Measurements from ENCODE around the gene RDH12.
"Not testable (repeated sequence)": the region's sequence is repeated elsewhere in the genome, so short reads cannot be mapped to it uniquely, and the experiment has no call there.

The RDH12 gene

DNA sequence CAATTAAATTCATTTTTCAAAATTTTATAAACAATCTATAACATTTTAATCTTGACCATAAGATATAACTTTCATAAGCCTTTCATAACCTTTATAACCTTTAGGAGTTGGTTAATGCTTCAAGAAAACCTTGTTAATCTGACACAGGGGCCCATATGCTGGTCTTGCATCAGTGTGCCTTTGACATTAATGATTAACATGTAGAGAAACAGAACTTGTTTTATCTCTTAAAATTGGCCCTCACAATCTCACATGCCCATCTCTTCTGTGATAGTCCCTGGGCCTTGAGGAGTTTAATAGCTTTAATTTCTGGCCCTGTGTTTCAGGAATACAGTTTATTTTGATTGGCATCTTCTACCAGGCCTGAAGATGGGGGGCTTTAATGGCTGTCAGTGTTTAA, 7.7 kb downstream of the RDH12 start:
- DNase-seq, result not testable (repeated sequence)

DNA sequence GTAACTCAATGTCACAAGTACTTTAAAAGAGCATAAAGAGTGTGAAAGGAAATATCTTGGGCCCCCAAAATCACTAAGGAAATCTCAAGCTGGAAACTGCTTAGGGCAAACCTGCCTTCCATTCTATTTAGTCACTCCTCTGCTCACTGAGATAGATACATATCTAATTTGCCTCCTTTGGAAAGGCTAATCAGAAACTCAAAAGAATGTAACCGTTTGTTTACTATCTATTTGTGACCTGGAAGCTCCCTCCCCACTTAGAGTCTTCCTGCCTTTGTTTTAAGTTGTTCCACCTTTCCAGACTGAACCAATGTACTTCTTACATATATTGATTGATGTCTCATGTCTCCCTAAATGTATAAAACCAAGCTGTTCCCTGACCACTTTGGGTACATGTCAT, 8.1 kb downstream of the RDH12 start:
- not testable (repeated sequence) for DNase-seq

DNA sequence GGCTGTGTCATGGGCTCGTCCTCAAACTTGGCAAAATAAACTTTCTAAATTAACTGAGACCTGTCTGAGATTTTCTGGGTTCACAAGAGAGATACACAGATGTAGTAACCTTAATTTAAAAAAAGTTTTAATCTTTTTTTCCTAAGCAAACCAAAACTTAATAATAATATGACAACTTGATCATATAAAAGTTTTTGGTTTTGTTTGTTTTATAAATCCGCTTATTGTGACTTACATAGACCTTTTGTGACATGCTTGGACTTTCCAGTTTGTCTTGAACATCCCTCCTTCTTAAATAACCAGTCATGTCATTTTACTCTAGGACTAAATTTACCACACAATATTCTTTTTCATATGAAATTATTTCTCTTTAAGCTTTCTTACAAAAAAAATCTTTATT, 8.5 kb downstream of the RDH12 start:
- DNase-seq, result peak; percentile 10

DNA sequence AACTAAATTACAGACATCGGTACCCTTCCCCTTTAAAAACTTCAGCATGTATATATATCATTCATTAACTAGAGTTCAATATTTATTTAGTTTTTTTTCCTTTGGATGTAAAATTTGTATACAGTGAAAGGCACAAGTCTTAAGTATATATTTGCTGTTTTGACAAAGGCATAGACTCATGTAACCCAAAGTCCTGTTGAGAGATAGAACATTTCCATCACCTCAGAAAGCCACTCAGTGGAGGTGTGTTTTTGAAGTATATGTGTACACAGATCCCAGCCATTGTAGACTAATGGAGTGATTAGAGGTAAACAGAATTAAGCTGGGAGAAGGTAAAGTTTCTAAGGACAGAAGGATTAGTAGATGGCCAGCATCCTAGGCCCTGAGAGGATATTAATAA, 15.4 kb downstream of the RDH12 start:
- no peak for DNase-seq

DNA sequence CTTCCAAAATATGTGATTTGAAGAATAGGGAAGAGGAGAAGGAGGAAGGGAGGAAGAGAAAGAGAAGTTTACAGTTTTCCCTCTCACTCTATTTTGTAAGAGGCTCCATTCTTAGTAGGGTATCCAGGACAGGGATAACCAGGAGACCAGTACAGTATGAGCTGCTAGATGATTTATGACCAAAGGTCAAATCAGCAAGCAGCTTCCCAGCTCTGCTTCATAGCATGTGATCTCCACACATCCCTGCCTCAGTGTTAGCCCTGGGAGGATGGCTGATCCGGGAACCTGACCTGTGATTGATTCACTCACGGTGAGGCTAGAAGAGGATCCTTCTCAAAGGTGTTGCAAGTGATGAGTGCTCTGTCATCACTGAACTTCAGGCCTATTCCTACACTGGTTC, 16.6 kb downstream of the RDH12 start:
- no peak for DNase-seq

DNA sequence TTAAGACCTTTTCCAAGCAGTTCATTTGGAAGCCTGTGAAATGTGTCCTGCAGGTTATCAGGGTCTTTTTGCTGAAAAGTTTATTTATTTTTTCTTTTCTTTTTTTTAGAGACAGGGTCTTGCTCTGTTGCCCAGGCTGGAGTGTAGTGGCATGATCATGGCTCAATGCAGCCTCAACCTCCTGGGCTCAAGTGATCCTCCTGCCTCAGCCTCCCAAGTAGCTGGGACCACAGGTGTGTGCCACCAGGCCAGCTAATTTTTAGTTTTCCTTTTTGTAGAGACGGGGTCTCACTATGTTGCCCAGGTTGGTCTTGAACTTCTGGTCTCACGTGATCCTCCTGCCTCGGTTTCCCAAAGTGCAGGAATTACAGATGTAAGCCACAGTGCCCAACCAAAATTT, 17.7 kb downstream of the RDH12 start:
- not testable (repeated sequence) for DNase-seq

DNA sequence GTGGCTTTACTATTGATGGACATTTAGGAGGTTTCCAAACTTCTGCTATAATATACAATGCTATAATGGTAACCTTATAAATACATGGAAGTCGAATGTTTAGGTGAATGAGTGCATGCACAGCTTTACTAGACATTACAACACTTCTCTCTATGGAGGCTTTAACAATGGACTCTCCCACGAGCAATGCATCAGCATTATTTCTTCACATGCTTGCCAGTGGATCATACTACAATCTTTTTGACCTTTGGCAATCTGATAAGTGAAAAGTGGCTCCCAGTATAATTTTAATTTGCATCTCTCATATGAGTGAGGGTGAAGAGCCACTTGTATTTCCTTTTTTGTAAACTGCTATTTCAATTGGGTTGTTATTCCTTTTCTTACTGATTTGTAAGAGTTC, 18.2 kb downstream of the RDH12 start:
- DNase-seq, result no peak

DNA sequence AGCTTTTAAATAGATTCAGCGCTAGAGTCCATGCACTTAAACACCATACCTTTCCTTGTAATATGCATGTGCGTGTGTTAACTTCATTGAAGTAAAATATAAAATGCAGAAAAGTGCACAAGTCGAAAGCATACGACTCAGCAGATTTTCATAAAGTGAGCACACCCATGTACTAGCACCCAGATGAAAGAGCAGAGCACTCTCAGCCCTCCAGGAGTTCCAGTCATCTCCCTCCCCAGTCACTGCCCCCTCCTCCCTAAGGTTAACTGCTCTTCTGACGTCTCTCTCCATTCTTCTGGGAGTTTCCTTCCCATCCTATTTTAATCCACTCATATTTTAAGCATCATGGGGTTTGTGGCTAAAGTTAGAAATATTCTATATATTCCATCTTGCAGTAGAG, 20.2 kb downstream of the RDH12 start:
- DNase-seq, result no peak

DNA sequence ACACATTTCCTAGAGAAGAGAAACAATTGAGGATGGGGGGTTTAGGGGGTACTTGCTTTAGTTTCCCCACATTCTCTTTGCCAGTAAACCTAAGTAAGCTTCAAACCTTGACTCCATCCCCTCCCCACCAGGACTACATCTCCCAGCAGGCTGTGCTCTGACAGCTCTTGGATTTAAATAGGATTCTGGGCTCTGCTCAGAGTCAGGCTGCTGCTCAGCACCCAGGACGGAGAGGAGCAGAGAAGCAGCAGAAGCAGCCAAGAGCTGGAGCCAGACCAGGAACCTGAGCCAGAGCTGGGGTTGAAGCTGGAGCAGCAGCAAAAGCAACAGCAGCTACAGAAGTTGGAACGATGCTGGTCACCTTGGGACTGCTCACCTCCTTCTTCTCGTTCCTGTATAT, 20.6 kb downstream of the RDH12 start:
- DNase-seq, result no peak

DNA sequence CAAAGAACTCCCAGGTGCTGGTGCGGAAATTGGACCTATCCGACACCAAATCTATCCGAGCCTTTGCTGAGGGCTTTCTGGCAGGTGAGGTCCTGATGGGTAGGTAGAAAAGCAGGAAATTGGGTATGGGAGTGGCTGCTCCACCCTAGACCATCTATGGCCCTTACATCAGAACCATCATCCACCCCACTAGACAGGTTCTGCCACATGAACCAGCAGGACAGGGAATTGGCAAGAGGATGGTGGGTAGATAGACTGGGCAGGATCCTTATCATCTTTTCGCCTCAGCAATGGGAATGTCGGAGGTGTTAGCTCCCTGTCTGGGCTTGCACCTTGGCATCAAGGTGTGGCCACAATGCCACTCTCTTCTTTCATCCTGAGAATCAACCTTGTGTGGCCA, 23.5 kb downstream of the RDH12 start:
- DNase-seq, result no peak

DNA sequence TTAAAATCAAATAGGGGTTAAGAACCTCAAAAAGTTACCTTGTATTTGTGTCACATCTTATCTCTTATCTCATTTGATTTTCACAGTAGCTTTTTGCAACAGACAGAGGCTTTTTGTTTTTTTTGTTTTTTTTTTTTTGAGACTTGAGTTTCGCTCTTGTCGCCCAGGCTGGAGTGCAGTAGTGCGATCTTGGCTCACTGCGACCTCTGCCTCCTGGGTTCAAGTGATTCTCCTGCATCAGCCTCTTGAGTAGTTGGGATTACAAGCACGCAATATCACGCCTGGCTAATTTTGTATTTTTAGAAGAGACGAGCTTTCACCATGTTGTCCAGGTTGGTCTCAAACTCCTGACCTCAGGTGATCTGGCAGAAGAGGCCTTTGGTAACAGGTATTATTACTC, 25.7 kb downstream of the RDH12 start:
- DNase-seq, result no peak

DNA sequence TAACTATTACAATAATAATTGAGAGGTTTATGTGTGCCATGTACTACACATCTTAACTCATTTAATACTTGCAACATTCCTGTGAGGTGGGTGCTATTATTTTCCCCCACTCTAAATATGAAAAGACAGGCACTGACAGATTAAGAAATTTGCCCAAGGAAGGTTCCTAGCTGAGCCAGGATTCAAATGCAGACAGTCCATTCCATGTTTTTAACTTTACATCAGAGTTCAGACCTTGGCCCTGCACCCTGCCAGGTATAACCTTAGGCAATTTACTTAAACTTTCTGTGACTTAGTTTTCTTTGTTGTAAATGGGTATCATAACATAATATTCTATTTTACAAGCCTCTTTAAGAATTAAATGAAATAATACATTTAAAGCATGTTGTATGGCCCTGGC, 26.6 kb downstream of the RDH12 start:
- DNase-seq, result no peak

DNA sequence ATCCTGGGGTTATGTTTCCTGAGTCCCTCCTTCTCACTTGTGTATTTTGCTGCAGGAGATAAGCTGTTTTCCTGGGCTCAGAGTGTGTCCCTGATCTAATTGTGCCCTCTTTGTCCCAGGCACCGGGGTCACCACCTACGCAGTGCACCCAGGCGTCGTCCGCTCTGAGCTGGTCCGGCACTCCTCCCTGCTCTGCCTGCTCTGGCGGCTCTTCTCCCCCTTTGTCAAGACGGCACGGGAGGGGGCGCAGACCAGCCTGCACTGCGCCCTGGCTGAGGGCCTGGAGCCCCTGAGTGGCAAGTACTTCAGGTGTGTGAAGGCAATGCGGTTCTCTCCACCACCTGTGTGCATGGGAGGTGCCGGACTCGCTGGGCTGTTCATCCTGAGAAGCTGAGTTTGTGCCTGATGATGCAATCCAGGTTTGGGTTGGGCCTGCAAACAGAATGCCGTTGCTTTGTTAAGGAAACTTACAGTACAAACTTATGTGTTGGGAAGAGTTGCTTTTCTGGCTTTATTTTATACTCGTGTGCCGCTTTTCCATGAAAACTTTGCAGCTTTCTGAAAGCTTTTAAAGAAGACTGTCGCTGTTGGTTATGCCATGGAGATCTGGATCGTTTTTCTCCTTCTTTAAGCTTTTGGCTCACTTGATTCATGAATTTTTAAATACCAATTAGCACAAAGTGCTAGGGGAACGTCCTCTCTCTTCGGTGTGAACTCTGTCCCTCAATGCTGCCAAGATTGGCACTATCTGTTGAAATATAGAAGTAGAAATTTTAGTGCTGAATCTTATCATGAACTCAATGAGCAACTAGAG, 27.6 kb downstream of the RDH12 start:
- DNase-seq, result no peak

DNA sequence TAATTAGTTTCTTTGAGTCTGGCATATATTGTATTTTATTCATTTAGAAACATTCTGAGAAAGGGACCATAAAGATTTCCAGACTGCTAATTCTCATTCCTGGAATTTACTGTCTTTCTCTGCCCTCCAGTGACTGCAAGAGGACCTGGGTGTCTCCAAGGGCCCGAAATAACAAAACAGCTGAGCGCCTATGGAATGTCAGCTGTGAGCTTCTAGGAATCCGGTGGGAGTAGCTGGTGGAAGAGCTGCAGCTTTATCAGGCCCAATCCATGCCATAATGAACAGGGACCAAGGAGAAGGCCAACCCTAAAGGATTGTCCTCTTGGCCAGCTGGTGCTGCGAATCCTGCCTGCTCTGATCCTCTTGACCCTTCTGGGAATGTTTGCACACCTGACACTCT, 31.9 kb downstream of the RDH12 start:
- no peak for DNase-seq

DNA sequence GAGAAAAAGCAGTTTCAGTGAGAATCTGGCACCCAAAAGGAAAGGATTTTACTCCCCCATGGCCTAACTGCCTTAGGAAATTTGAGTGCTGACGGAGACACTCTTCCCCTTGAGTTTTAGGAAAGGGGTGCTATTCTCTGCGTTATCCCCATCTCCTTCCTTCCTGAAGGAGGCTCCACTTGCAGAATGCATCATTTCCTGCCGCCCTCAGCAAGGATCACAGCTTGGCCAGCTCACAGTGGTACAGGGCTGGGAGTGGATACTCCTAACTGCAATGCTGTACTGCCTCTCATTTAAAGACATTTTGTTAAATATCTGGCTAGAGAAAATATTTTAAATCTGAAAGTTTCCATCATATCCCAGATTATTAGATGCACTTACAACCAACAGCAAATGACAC, 33.0 kb downstream of the RDH12 start:
- no peak for DNase-seq

DNA sequence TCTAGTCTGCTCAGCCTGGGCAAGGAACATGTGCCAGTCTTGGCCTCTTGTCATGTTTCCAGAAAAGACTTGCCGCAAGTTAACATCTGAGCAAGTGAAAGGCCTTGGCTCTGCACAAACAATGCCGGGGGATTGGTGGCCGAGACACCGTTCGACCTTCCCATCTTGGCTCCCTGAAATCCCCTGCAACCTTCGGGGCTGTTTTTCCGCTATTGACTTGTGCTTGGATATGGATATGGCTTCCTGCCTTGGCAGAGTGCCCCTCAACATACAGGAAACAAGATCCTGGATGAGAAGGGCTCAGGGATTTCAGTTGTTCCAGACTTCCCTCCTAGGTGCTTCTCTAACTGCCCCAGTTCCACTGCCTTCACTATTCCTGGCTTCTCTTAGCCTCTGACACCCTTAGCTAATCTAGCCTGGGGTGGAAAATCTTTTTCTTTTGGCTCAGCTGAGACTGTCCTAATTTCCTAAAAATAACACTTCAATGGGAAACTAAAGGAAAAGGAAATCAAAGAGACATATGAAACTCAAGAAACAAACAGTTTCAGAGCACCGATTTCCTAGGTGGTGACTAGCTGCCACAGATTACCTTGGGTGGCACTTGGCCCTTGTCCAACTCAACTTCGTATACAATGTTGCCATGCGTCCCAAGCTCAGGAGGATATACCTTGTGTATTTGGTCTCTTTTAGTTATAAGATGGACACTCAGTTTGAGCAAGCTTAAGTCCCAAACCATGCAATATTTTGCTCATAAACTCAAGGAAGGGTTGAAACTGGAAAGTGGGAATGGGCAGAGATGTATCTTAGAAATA, 33.9 kb downstream of the RDH12 start:
- DNase-seq, result no peak

DNA sequence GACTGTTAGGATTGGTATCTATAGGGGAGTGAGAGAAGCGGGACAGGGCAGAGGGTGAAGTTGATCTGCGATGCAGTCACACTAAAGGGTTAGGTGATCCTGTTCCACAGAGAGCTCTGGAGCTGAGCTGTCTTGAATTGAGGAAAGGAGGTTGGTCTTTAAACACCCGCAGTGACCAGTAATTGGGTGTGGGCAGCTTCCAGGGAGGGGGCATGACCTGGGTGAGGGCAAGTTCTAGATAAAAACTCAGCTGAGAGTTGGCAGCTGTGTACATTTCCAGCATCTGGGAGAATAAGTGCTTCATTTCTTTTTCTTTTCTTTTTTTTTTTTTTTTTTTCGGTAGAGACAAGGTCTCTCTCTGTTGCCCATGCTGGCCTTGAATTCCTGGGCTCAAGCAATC, 35.1 kb downstream of the RDH12 start:
- no peak for DNase-seq

DNA sequence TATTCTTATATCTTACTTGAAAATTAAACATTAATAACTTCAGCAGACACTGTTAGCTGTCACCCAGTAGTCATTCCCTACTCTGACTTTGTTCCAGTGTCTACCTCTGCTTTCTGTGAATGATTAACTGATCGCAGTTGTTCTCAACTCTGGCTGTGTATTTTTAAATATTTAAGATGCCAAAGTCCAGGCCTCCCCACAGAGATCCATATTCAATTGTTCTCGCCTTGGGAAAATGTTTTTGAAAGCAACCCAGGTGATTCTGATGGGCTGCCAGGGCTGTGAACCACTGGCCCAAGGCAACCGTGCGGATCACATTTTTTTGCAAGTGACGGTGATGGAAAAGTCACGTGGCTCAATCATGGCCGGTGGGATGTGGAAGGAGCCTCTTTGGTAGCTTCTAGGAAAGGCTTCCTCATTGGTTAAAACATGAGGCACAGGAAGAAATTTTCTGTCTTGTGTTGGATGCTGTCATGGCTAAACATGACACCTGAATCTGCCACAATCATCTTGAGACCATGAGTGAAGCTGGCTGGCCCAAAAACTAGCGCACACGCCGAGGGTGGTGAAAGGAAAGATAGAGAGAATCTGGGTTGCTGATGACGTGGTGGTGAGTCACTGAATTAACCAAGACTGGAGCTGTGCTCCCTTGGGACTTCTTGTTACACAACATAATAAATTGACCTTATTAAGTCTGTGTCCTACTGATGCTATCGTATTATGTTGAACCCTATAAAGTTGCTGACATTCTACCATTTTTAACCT, 37.2 kb downstream of the RDH12 start:
- DNase-seq, result peak; percentile 95

DNA sequence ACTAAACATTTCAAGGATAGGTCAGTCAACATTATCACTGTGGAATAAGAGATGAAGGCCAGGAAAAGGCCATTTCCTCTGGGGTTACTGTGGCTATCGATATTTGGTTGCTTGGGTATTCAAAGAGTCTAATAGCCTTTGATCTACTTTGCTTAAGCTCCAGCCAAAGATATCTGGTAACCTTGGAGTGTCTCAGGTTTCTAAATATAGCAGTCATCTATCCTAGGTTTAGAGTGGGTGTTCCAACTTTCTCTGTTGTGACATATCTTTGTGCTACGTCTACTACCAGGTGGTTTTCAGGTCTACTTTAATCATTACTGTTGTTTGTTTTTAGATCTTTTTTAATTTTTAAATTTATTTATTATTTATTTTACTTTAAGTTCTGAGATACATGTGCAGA, 42.4 kb downstream of the RDH12 start:
- no peak for DNase-seq

DNA sequence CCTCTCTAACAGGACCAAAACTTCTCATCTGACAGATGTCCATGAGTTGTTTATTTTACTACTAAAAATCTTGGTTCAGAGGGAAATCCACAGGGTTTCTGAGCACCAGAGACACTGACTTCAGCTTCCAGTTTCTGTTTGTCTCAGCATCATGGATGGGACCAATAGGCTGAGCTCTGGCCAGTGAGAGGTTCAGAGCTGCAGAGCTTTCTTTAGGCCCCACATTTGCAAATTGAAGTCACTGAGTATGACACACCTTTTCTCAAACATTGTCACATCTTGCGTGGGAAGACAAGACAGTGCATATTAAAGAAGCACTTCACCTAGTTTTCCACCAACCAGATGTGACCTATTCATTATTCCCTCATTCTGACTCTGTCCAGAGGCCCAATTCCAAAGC, 45.2 kb downstream of the RDH12 start:
- no peak for DNase-seq

DNA sequence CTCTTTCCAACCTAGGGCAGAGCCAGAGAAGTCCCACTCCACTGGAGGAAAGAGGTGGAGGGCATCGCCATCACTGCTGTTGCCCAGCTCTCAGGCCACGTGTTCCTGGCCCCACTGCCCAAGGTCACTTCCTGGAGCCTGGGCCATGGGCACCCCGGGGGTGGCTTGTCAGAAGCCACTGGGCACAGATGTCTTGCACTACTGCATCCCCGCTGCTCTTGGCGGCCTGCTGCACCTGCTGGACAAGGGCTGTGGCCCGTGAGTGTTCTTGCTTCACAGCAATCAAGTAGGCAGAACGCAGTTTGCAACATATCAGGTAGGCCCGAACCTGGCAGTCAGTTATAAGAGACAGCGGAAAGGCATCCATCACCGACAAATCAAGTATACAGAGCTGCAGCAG, 46.6 kb downstream of the RDH12 start:
- no peak for DNase-seq

DNA sequence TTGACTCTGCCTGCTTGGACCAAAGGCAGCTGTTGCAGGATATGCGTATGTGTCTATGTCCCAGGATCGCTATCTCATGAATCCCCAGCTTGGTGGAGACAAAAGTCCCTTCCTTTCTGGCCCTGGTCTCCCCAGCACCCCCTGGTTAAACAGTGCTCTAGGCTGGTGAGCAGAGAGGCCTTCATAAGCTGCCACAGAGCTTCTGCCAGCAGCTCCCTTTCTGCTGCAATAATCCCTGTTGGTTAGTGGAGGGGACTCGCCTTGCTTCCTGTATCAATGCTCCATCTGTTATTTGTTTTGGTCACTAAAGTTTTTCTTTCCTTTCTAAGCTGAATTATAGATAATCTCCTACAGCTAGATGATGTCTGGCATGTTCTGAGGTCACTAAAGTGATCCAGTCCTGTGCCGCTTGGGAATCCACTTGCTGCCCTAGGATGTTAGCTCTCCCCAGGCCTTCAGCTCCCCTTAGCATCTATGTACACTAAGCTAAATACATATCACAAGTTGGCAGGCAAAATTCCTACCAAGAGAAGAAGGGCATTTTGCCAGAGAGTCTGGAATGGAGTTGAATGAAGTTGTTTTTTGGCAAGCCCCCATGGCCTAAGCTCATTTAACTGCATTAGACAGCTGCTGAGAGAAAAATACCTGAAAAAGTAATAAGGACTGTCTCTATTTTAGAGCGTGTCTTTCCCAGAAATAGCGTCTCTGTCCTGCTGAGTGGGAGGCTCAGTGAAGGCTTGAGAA, 47.8 kb downstream of the RDH12 start:
- DNase-seq, result no peak

DNA sequence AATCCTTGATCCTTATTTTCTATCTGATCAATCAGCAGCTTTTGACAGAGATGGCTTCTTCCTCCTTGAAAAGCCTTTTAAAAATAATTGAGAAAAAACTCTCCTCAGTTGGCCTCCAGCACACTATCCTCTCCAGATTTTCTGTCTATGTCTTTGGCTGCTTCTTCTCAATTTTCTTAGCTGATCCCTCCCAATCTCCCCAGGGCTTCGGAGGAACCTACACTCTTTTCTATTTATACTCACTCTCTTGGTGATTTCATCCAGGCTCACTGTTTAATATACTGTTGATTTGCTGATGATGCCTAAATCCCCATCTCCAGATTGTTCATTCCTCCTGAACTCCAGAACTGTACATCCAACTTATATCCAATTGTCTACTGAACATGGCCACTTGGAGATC, 54.8 kb downstream of the RDH12 start:
- no peak for DNase-seq
